ENCODE measurements around the gene BHMT. TPM values are rescaled to one million over a fixed set of nuclear protein-coding genes. Genes with fewer than 3 reads are reported as not detected.
A peak's percentile ranks its signal among the peaks of the same experiment; 100 is the strongest.

BHMT gene
- total RNA-seq, 1 experiment from 2014 or later, result 0.72 TPM

DNA sequence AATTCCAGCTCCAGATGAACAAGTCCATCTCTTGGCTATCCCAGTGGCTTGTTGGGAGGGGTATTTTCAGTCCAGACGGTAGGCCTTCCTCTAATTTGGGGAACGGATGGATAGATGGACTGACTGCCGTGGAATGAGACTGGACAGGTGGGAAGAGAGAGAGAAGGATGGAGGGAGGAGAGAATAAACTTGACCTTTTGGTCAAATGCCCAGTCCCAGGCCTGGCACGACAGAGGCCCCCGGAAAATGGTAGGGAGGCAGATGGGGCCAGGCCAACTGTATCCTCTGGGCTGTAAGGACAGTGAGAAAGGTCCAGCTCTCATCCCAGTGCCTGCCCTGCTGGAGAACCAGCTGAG, 1.1 kb downstream of the BHMT start:
- H4K8ac ChIP-seq (replicated peaks; ENCODE audit: insufficient read length, low read depth, low read length), result no peak overlapping the region
- H2BK12ac ChIP-seq (ENCODE audit: insufficient read length, low read depth, low read length), result no peak overlapping the region
- TF ChIP-seq, protein P1, sequence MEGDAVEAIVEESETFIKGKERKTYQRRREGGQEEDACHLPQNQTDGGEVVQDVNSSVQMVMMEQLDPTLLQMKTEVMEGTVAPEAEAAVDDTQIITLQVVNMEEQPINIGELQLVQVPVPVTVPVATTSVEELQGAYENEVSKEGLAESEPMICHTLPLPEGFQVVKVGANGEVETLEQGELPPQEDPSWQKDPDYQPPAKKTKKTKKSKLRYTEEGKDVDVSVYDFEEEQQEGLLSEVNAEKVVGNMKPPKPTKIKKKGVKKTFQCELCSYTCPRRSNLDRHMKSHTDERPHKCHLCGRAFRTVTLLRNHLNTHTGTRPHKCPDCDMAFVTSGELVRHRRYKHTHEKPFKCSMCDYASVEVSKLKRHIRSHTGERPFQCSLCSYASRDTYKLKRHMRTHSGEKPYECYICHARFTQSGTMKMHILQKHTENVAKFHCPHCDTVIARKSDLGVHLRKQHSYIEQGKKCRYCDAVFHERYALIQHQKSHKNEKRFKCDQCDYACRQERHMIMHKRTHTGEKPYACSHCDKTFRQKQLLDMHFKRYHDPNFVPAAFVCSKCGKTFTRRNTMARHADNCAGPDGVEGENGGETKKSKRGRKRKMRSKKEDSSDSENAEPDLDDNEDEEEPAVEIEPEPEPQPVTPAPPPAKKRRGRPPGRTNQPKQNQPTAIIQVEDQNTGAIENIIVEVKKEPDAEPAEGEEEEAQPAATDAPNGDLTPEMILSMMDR (conservative IDR thresholded peaks at IDR 0.05), result no peak
- H3K14ac ChIP-seq (ENCODE audit: insufficient read depth, low read length), result no peak overlapping the region
- H2BK120ac ChIP-seq (ENCODE audit: low read depth, low read length, poor library complexity, severe bottlenecking), result no peak overlapping the region
- H3K4ac ChIP-seq (ENCODE audit: low read depth, low read length), result no peak overlapping the region
- Mint-ChIP-seq H3K9me3 (no peaks in the 10 kb centered on the region), H3K4me3 (peak overlapping the region; percentile 70 to 88), H3K4me1 (peaks cover 7 to 9% of the 10 kb centered on the region in 2 experiments), H3K36me3 (ENCODE audit: insufficient read depth in 1 of 3, low read depth in 3 of 3) (no peaks in the 10 kb centered on the region), H3K27me3 (ENCODE audit: low read depth) (peaks cover 54% of the 10 kb centered on the region), H3K27ac (no peak overlapping the region)
- H4K91ac ChIP-seq (ENCODE audit: insufficient read length, low read depth, low read length), result no peak overlapping the region
- no peak overlapping the region for H3K9ac ChIP-seq (ENCODE audit: extremely low read depth, insufficient read length, low read length)
- no peaks in the 10 kb centered on the region for H4K20me1 ChIP-seq (ENCODE audit: control insufficient read depth, insufficient read depth, insufficient read length)
- WGBS (ENCODE audit: extremely low coverage, insufficient read length, low lambda C conversion rate), result no CpG with 5 or more reads among the region's 5 CpGs
- H3K23me2 ChIP-seq (ENCODE audit: insufficient read length, low read depth, low read length, poor library complexity, severe bottlenecking), result peaks cover 11% of the 10 kb centered on the region
- DNase-seq, result no peak
- H3K79me1 ChIP-seq (ENCODE audit: insufficient read depth, low read depth, low read length, poor library complexity, severe bottlenecking), result no peaks in the 10 kb centered on the region
- no peak overlapping the region for H2AFZ ChIP-seq (ENCODE audit: low read length)
- H3K9me3 ChIP-seq (ENCODE audit: control insufficient read depth, low read depth, low read length), result no peaks in the 10 kb centered on the region
- H3K4me1 ChIP-seq (ENCODE audit: insufficient read depth, low read length), result no peaks in the 10 kb centered on the region; the same call in none of the 2 replicates
- no peak overlapping the region for H3K56ac ChIP-seq (ENCODE audit: insufficient read length, low read depth, low read length)
- H2AK5ac ChIP-seq (ENCODE audit: insufficient read length, low read length), result no peak overlapping the region
- H4K5ac ChIP-seq (ENCODE audit: insufficient read length, low read depth, low read length), result no peak overlapping the region
- H3K27ac ChIP-seq (ENCODE audit: insufficient read length, low read depth, low read length), result no peak overlapping the region
- no peaks in the 10 kb centered on the region for H3K79me2 ChIP-seq (ENCODE audit: insufficient read depth, low read length)
- H3K4me2 ChIP-seq (ENCODE audit: insufficient read depth, insufficient read length, low read length), result peak overlapping the region; percentile 49
- no peak overlapping the region for H2BK5ac ChIP-seq (ENCODE audit: insufficient read length, low read length)
- no peak overlapping the region for H2BK20ac ChIP-seq (ENCODE audit: low read depth, low read length, poor library complexity, severe bottlenecking)
- H3K27me3 ChIP-seq (ENCODE audit: insufficient read depth, low read length), result peaks cover 13% of the 10 kb centered on the region; the same call in 1 of the 2 replicates
- H3K18ac ChIP-seq (ENCODE audit: insufficient read length, low read depth, low read length), result no peak overlapping the region
- no peak overlapping the region for H3K23ac ChIP-seq (ENCODE audit: insufficient read length, low read depth, low read length)
- H3T11ph ChIP-seq (ENCODE audit: low read length), result no peak overlapping the region
- no peak overlapping the region for H2BK15ac ChIP-seq (ENCODE audit: low read depth, low read length)
